ENCODE results near the gene AFG1L.
"Not testable (repeated sequence)": the region's sequence is repeated elsewhere in the genome, so short reads cannot be mapped to it uniquely, and the experiment has no call there.

Gene AFG1L

DNA sequence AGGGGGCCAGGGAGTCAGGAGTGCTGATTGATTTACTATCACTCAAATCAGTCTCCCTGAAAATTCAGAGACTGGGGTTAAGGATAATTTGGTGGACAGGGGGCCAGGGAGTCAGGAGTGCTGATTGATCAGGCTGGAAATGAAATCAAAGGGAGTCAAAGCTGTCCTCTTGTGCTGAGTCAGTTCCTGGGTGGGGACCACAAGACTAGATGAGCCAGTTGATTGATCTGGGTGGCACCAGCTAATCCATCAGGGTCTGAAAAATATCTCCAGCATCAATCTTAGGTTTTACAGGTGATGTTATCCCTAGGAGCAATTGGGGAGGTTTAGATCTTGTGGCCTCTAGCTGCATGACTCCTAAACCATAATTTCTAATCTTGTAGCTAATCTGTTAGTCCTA, 6.1 kb upstream of the AFG1L start:
- DNase-seq (ENCODE audit: low read depth) = no peak

DNA sequence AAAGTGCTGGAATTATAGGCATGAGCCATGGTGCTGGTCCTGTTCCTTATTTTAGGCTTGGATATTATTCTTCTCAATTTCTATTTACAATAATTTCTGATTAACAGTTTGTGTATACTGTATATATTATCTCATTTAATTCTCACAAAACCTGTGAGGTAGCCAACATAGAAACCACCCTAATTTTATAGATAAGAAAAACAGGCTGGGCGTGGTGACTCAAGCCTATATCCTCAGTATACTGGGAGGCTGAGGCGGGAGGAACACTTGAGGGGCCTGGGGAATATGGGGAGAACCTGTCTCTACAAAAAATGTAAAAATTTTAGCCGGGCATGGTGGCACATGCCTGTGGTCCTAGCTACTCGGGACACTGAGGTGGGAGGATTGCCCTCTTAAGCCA, 3.8 kb upstream of the AFG1L start:
- DNase-seq (ENCODE audit: low read depth) = no peak

DNA sequence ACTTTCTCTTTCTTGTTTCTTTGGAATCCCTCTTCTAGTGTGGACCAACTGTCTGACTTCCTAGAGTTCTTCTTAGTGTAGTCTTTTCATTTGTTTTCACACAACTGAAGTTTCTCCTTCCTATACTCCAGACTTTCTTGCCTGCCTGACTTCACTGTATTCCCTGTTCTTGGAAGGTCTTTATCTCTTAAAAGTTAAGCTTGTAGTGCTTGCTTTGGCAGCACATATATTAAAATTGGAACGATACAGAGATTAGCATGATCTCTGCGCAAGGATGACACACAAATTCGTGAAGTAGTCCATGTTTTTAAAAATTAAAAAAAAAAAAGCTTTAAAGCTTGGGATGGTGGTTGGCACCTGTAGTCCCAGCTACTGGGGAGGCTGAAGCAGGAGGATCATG, 2.3 kb upstream of the AFG1L start:
- not testable (repeated sequence) for DNase-seq (ENCODE audit: low read depth)

DNA sequence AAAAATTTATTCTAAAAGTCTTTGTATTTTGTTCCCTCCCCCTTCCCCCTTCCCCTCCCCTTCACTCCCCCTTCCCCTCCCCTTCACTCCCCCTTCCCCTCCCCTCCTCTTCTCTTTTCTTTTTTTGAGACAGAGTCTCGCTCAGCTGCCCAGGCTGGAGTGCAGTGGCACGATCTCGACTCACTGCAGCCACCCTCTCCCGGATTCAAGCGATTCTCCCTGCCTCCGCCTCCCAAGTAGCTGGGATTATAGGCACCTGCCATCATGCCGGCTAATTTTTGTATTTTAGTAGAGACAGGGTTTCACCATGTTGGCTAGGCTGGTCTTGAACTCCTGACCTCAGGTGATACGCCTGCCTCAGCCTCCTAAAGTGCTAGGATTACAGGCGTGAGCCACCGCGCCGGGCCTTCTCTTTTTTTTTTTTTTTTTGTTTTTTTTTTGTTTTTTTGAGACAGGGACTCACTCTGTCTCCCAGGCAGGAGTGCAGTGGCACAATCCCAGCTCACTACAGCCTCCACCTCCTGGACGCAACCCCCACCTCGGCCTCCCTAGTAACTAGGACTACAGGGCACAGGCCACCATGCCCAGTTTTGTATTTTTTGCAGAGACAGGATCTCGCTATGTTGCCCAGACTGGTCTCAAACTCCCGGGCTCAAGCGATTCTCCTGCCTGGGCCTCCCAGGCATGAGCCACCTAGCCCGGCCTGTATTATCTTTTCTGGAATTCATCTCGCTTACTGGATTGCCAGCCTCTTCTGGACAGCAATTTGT, 1.1 kb upstream of the AFG1L start:
- no peak for DNase-seq (ENCODE audit: low read depth)

DNA sequence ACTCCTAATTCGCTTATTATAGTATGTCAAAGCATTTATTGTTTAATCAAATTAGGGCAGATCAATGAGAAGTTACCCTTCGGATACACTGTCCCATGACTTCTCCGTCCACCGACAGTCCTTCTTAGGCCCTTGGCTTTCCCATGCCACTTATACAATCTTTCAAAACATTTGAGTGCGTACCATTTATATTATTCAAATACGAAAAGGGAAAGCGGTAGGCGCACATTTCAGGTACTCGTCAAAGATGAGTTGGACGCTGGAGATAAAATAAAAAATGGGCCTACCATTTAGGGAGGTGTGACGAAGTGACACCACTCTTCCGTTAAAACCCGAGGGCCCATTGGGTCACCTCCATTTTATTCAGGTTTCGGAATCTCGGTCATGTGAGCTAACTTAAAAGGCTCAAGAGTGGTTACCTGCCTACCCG, 542 bp upstream of the AFG1L start:
- no peak for DNase-seq (ENCODE audit: low read depth)

DNA sequence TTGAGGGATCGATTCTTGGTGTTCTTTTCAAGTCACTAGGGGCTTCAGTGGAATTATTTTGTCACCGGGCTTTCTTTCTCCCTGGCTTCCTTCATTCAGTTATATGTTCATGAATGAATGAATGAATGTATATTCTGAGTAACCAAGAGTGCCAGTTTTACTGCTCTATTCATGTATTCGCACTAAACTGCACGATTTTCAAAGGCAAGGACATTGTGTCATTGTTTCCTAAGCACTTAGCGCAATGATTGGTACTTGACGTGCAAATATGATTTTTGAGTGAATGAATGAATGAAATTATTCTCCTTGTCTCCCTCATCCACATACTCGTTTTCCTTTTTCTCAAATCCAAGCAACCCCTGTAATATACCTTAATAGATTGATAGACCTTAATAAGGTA, 822 bp downstream of the AFG1L start:
- DNase-seq (ENCODE audit: low read depth) = no peak

DNA sequence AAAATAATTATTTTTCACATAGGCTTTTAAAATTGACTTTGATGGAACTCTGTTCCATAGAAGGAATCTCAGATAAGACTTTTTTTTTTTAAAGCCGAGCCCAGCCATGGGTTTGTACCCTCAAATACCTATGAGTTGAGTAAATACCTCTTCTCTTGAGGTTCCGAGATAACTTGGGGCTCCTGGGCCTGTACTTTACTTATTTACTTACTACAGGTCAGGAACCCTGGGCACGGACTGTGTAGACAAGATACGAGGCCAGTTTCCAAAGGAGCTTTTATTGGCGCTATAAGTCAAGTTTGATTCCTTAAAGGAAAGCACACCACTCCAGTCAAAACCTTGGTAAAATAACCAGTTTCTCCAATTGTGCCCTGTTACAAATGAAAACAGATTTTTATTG, 7.5 kb downstream of the AFG1L start:
- DNase-seq (ENCODE audit: low read depth) = no peak

DNA sequence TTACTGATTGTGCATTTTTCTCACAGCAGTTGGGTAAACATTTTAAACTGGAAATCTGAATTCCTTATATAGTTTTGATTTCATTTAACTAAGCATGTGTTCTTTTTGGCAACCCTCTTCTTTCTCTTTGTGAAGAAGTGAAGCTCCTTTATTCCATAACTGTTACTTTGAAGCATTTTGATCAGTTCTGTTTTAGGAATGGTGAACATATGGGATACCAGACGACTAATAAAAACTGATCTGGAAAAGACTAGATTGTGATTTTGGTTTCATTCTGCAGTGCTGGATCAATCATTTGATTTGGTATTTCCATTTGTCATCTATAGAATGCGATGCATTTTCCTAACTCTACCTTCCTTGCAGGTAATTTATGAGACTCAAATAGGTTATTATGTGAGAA, 9.8 kb downstream of the AFG1L start:
- DNase-seq (ENCODE audit: low read depth) = no peak

DNA sequence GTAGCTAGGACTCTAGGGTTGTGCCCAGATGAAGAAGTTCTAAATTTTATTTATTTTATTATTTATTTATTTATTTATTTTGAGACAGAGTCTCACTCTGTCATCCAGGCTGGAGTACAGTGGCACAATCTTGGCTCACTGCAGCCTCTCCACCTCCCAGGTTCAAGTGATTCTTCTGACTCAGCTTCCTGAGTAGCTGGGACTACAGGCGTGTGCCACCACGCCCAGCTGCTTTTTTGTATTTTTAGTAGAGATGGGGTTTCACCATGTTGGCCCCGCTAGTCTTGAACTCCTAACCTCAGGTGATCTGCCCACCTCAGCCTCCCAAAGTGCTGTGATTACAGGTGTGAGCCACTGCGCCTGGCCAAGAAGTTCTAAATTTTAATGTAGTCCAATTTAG, 13.8 kb downstream of the AFG1L start:
- not testable (repeated sequence) for DNase-seq (ENCODE audit: low read depth)

DNA sequence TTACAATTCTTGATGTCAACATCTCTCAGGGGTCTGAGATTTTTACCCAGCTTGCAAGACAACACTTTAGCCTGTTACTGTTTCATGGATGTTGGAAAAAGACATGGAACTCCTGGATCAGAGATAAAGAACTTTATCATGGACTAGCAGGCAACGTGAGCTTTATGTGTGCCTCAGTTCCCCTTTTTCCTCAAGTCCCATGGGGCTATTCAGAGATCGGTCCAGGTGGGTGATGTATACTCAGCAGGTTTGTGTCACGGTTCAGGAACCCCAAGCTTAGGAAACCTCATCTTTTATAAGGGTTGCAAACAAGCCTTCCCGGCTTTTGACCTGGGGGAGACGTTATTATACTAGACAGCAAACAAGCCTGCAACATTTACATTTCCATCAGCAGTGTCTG, 15.0 kb downstream of the AFG1L start:
- DNase-seq (ENCODE audit: low read depth) = no peak

DNA sequence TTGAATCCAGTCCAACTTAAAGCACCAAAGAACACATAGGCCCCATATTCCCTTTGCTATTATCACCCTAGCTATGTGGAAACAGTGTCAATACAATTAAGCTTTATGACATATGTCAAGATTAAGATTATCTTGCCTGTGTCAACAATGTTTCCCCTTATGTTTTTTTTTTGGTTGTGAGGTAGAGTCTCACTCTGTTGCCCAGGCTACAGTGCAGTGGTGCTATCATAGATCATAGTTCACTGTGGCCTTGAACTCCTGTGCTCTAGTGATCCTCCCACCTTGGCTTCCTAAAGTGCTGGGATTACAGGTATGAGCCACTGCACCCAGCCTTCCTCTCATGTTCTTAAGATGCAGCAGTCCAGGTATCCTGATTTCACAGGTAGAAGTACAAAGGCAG, 17.8 kb downstream of the AFG1L start:
- no peak for DNase-seq (ENCODE audit: low read depth)

DNA sequence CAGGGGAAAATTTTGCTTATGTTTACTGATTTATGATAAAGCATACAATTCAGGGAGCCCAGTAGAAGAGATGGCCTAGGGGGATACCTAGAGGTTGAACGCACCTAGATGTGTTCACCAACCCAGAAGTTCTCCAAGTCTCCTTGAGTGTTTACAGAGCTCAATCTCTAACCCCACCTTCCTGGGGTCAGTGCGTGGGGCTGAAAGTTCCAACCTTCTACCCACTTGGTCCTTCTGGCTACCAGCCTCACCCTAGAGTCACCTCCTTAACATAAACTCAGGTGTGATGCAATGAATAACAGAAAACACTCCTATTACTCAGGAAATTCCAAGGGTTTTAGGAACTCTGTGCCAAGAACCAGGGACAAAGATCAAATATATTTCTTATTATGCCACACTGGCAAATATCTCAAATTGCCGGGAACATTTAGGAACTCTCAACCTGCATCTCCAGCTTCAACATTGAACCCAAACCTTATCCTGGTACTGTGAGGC, 26.4 kb downstream of the AFG1L start:
- no peak for DNase-seq (ENCODE audit: low read depth)

DNA sequence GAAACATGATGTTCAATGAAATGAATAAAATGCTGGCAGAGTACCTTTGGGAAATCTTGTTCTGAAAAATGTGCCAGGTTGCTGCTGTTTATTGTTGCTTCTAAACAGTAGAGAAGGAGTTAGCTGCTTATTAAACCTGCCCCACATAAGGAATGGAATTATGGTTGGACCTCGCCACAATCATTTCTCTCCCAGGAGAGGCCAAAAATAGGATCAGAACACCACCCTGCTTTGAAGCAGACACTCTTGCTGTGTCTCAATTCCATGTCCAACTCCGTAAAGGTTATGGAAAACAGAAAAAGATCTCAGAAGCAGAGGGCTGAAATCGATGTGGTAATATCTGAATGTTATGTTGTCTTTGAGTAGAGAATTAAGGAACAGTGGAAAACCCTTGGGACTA, 27.9 kb downstream of the AFG1L start:
- DNase-seq (ENCODE audit: low read depth) = no peak

DNA sequence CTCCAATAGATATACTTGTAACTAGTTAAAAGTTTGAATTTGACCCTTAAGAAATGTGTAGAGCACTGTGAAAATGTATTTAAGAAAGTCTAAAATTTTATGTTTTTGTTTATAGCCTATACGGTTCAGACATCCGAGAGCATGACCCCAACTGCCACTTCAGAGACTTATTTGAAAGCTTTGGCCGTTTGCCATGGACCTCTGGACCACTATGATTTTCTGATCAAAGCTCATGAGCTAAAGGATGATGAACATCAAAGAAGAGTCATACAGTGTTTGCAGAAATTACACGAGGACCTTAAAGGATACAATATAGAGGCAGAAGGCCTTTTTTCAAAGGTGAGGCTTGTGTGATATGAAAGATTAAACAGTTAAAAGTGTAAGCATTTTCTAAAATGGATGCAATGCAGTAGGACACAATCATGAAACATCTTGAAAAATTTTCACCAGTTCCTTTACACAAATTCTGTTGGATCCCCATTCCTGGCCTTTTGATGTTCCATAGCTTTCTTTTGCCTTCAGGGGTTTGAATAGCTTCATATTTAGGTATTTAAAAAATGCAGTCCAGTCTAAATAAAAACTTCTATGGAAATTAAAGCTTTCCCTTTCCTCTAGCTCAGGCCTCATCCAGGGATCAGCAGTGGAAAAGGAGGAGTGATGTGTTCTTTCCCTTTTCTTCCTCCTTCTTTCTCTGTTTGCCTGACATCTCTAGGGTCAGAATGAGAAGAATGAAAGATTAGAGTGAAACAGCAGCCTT, 29.0 kb downstream of the AFG1L start:
- DNase-seq (ENCODE audit: low read depth) = no peak

DNA sequence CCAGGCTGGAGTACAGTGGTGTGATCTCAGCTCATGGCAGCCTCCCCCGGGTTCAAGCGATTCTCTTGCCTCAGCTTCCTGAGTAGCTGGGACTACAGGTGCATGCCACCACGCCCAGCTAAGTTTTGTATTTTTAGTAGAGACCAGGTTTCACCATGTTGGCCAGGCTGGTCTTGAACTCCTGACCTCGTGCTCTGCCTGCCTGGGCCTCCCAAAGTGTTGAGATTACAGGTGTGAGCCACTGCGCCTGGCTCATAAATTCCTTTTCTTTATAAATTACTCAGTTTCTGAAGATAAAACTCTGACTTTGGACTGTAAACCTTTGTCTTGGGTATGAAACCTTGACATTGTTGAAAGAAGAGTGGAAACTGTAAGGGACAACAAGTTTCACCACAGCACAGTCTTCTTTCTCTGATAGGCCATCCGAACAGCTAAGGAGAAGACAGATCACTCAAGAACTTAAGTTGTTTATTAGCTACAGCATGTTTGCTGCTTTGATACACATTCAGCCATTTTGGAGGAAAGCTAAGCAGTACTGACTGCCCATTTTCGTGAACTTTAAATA, 35.4 kb downstream of the AFG1L start:
- DNase-seq (ENCODE audit: low read depth) = not testable (repeated sequence)

DNA sequence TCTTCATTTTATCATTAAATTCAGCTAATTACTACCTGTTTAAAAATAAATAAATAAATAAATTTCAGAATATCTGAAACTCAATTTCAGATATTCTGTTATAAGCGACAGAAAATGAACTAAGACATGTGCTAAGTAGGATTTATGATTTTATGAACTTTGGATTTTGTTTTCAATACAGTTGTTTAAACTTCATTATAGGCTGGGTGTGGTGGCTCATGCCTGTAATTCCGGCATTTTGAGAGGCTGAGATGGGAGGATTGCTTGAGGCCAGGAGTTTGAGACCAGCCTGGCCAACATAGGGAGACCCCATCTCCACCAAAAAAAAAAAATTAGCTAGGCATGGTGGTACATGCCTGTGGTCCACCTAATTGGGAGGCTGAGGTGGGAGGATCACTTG, 36.0 kb downstream of the AFG1L start:
- no peak for DNase-seq (ENCODE audit: low read depth)

DNA sequence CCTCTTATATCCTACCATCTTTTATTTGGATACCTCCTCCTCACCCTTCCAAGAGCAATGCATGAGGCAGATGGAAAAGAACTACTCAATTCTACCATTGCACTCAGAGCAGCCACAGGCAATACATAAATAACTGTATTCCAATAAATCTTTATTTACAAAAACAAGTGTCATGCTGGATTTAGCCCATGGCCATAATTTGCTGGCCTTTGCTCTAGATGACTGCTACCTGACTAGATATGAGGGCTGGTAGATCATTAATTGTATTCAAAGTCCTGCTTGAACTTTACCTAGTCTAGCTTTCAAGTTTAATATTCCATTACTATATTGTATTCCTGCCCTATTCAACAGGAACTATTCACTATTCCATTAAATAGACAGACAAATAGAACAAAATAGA, 37.1 kb downstream of the AFG1L start:
- DNase-seq (ENCODE audit: low read depth) = no peak

DNA sequence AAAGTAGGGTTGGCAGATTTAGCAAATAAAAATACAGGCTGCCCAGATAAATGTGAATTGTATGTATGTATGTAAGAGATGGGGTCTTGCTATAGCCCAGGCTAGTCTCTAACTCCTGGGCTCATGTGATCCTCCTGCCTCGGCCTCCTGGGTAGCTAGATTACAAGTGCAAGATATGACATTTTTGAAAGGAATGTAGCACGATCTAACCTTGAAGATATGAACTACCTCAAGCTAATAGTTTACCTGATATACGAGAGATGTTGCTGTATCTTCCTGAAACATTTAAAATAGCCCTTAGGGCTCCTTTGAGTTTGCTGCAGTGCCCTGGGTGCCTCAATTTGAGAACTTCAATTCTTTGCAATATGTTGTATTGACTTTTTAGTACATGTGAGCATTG, 42.1 kb downstream of the AFG1L start:
- DNase-seq (ENCODE audit: low read depth) = no peak

DNA sequence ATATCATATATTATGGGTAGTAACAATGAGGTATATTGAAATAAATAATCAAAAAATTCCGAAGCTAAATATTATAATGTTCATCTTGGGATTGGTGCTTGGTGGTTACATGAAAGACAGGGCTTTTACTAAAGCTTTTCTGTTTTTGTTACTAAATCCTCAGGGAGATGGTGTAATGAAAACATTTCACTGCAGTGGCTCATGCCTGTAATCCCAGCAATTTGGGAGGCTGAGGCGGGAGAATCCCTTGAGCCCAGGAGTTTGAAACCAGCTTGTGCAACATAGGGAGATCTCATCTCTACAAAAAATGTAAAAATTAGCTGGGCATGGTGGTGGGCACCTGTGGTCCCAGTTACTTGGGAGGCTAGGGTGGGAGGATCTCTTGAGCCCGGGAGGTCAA, 42.9 kb downstream of the AFG1L start:
- DNase-seq (ENCODE audit: low read depth) = no peak

DNA sequence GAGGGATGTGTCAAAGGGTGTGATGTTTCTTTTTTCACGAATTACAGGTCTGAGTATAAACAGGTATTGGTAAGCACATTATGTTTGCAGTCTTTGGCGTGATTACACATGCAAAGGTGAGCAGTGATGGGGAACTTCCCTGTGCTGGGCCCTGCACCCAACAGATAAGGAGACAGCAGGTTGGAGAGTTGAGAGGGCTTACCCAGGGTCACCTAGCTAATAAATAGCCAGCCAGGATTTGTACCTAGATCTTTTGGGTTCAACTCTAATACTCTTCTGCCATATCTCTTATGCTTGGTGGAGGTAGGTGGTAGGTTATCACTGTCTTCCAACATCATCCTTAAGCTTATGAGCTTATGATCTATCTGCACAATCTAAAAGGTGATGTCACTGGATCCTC, 46.5 kb downstream of the AFG1L start:
- no peak for DNase-seq (ENCODE audit: low read depth)

DNA sequence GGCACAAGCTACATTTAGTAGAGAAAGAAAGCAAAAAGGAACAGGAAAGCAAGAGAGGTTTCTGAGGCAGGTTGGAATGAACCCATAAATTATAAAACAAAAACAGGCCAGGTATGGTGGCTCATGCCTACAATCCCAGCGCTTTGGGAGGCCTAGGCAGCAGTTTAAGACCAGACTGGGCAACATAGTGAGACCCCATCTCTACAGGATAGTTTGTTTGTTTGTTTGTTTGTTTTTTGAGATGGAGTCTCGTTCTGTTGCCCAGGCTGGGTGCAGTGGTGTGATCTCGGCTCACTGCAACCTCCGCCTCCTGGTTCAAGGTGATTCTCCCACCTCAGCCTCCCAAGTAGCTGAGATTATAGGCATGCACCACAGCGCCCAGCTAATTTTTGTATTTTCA, 49.0 kb downstream of the AFG1L start:
- DNase-seq (ENCODE audit: low read depth) = no peak

DNA sequence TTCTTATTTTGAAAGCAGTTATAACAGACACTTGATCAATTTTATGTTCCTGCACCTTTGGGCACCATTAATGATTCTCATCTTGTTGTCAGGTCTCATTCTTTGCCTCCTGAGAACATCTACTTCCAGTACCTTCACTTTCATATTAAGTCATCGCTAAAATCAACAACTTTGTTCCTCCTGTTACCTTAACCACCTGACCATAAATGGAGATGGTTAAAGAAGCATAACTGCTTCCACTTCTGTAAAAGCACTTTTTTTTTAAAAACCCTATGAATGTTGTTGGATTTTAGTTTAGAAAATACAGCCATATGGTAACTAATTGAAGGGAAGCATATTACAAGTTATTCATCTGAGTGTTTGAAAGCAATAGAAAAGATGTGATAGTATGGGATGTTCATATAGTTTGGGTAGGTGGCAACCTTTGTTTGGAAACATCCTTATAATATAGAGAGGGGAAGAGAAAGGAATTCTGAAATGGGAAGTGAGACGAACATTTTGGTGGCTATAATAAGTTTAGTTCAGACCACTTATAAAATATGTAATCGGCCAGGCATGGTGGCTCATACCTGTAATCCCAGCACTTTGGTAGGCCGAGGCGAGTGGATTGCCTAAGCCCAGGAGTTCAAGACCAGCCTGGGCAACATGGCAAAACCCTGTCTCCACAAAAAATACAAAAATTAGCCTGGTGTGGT, 53.9 kb downstream of the AFG1L start:
- no peak for DNase-seq (ENCODE audit: low read depth)

DNA sequence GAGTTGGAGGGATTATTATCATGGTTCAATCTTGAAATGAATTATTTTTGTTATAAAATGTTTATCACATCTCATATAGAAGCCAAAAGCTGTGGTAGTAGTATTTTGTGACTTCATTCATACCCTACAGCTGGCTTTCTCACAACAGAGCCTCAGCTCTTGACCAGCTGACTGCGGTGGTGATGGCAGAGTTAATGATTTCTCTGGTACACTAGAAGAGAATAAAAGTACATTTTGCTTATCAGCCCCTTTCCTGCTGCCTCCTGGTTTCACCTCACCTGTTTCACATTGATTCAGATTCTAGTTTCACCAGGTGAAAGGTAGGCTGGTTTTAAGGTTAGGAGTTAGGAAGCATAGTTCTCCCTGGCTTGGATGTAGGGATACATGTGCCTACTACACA, 55.7 kb downstream of the AFG1L start:
- no peak for DNase-seq (ENCODE audit: low read depth)

All from stimulated activated CD8-positive, alpha-beta memory T cell treated with anti-CD3 and anti-CD28 coated beads, Interleukin-15, amount 100 ng/mL, for 1 hour (primary cell).